HG02623 (cell line): Measurements from ENCODE around the gene SLC35A2.
"Not testable (repeated sequence)": the region's sequence is repeated elsewhere in the genome, so short reads cannot be mapped to it uniquely, and the experiment has no call there.

Experiments
- ATAC-seq: cut with Tn5 transposase; IDR thresholded peaks from one replicate; pipeline ENCODE4 v1.9.1; 2021; ENCODE audit warnings: moderate library complexity; ENCODE audit not compliant: unreplicated experiment

Gene SLC35A2

GRCh38 chrX:48854121-48854804, 57.2 kb downstream of the SLC35A2 start:
- not testable (repeated sequence) for ATAC-seq

- not testable (repeated sequence) for ATAC-seq
Observed at GRCh38 chrX:48853494-48853893, 58.0 kb downstream of the SLC35A2 start.
